B cell (primary cell): Measurements from ENCODE around the gene MAN2A2. TPM values are rescaled to one million over a fixed set of nuclear protein-coding genes. Genes with fewer than 3 reads are reported as not detected.

Experiments
- ATAC-seq: fragments of 200-7000 bp; cut with Tn5 transposase; one replicate; pipeline ENCODE4 v1.10.0; 2021; ENCODE audit warnings: low read depth, mild to moderate bottlenecking, moderate number of reproducible peaks, moderate library complexity
- CTCF ChIA-PET: fragments of 350-600 bp; sonication (Branson Sonifier 250); formaldehyde crosslinking; loops from one replicate; lab custom pipeline; 2021; ENCODE audit warnings: antibody characterized with exemption, inconsistent platforms; lab: Charles Lee
- POLR2A ChIA-PET: fragments of 350-600 bp; sonication (Branson Sonifier 250); formaldehyde crosslinking; loops from one replicate; lab custom pipeline; 2021; ENCODE audit warnings: antibody characterized with exemption; lab: Charles Lee
- DNase-seq: peaks from one replicate; pipeline ENCODE4 v3.0.0; 2013
- H2AFZ ChIP-seq: 2 replicates; pipeline ENCODE4 v1.6.1; 2012; ENCODE audit warnings: mild to moderate bottlenecking, low read depth, low read length; ENCODE audit not compliant: insufficient read depth, poor library complexity, severe bottlenecking
- H3K27ac ChIP-seq, 2 donors: 1 replicate in 1 of 2; 2 replicates in 1 of 2; pipeline ENCODE4 v1.5.1; 2012 to 2013; ENCODE audit warnings: low read length in 2 of 2, mild to moderate bottlenecking in 2 of 2, moderate library complexity in 1 of 2
- H3K27me3 ChIP-seq, 4 experiments: fragments of 200-600 bp in 1 of 4; sonication (generic) in 1 of 4; replicated peaks in 1 of 4; 1 replicate in 2 of 4; 2 replicates in 2 of 4; pipeline versions ENCODE4 v1.6.1 to v1.7.0; 2013 to 2016; ENCODE audit warnings: low read length in 3 of 4, mild to moderate bottlenecking in 2 of 4, mixed read lengths in 1 of 4, moderate library complexity in 1 of 4; ENCODE audit not compliant: insufficient read depth in 4 of 4, control insufficient read depth in 3 of 4; ENCODE audit errors: control extremely low read depth in 1 of 4
- H3K36me3 ChIP-seq, 2 experiments: replicated peaks in 1 of 2; 1 replicate in 1 of 2; 2 replicates in 1 of 2; pipeline versions ENCODE4 v1.6.1 to v1.7.1; 2013; ENCODE audit warnings: low read length in 1 of 2; ENCODE audit not compliant: insufficient read depth in 2 of 2, control insufficient read depth in 1 of 2; ENCODE audit errors: control extremely low read depth in 1 of 2, extremely low read depth in 1 of 2
- H3K4me1 ChIP-seq, 2 donors: fragments of 200-600 bp in 1 of 2; sonication (generic) in 1 of 2; 1 replicate in 1 of 2; 2 replicates in 1 of 2; pipeline versions ENCODE4 v1.5.1 to v1.6.1; 2013 to 2017; ENCODE audit warnings: low read length in 2 of 2; ENCODE audit not compliant: control insufficient read depth in 2 of 2, insufficient read depth in 2 of 2
- H3K4me2 ChIP-seq: replicated peaks from 2 replicates; pipeline ENCODE3; 2012; ENCODE audit warnings: mild to moderate bottlenecking, low read depth, low read length; ENCODE audit not compliant: poor library complexity, severe bottlenecking
- H3K4me3 ChIP-seq, 5 experiments: fragments of 200-600 bp in 1 of 5; sonication (generic) in 1 of 5; 1 replicate in 3 of 5; 2 replicates in 2 of 5; pipeline versions ENCODE4 v1.5.1 to v1.7.0; 2011 to 2016; ENCODE audit warnings: low read length in 4 of 5, mild to moderate bottlenecking in 4 of 5, low read depth in 2 of 5, control low read depth in 1 of 5, moderate library complexity in 1 of 5; ENCODE audit not compliant: insufficient read depth in 1 of 5; ENCODE audit errors: control extremely low read depth in 1 of 5, extremely low read depth in 1 of 5
- H3K79me2 ChIP-seq: fragments of 200-600 bp; sonication (generic); one replicate; pipeline ENCODE4 v1.6.0; 2016; ENCODE audit warnings: low read length; ENCODE audit not compliant: control insufficient read depth, insufficient read depth
- H3K9ac ChIP-seq: fragments of 200-600 bp; sonication (generic); 2 replicates; pipeline ENCODE4 v1.6.1; 2017; ENCODE audit warnings: mild to moderate bottlenecking, low read length, moderate library complexity
- H3K9me3 ChIP-seq, 3 donors: one replicate each; pipeline versions ENCODE4 v1.6.1 to v1.7.1; 2013; ENCODE audit warnings: low read length in 2 of 3; ENCODE audit not compliant: control insufficient read depth in 2 of 3, insufficient read depth in 1 of 3; ENCODE audit errors: control extremely low read depth in 1 of 3
- H4K20me1 ChIP-seq: 2 replicates; pipeline ENCODE4 v1.6.0; 2012; ENCODE audit warnings: mild to moderate bottlenecking, low read length; ENCODE audit not compliant: insufficient read depth, control insufficient read depth, poor library complexity, severe bottlenecking
- H3K27ac Mint-ChIP-seq: one replicate; pipeline ENCODE4 v1.8.0; 2021; ENCODE audit warnings: mixed read lengths
- H3K27me3 Mint-ChIP-seq: one replicate; pipeline ENCODE4 v1.8.0; 2021; ENCODE audit warnings: mixed read lengths
- H3K4me1 Mint-ChIP-seq: one replicate; pipeline ENCODE4 v1.8.0; 2021; ENCODE audit warnings: mixed read lengths
- H3K4me3 Mint-ChIP-seq: one replicate; pipeline ENCODE4 v1.8.0; 2021; ENCODE audit warnings: mixed read lengths
- H3K9me3 Mint-ChIP-seq: one replicate; pipeline ENCODE4 v1.8.0; 2022; ENCODE audit warnings: mixed read lengths; ENCODE audit not compliant: insufficient read depth
- EZH2 ChIP-seq: IDR thresholded peaks from 2 replicates; pipeline ENCODE4 v1.6.1; 2012; ENCODE audit warnings: borderline replicate concordance, low read depth, mild to moderate bottlenecking, moderate library complexity, low read length; ENCODE audit not compliant: insufficient read depth, poor library complexity, severe bottlenecking
- WGBS: methylation state at CpG from one replicate; pipeline ENCODE4 v1.1.5; 2013; ENCODE audit warnings: missing lambda C conversion rate; ENCODE audit not compliant: insufficient coverage; 5-methylcytosine and 5-hydroxymethylcytosine counted together
- intact Hi-C: fragments of 100-400 bp; cut with micrococcal nuclease; formaldehyde crosslinking; loops from one replicate; pipeline ENCODE4 v1.10.0; 2022
- polyA plus RNA-seq: library from polyadenylated mRNA; depleted of rRNA; stranded (reverse); fragments of >200 nt; gene quantifications from 2 replicates; pipeline ENCODE4 v1.2.3, GENCODE V29; 2012
- total RNA-seq, 2 donors: library from RNA; stranded (reverse); fragments of 120-200 nt in 1 of 2; gene quantifications; 1 replicate in 1 of 2; 2 replicates in 1 of 2; pipeline versions ENCODE4 v1.2.3 to v1.2.4, GENCODE V29; 2013 to 2022
- TF ChIP-seq, protein P1 (sequence below): fragments of 200-600 bp; IDR thresholded peaks from one replicate; pipeline ENCODE4 v1.8.0; 2022; ENCODE audit warnings: antibody characterized with exemption, mild to moderate bottlenecking

MAN2A2 gene
- total and polyA plus RNA-seq, 2 donors (not counting 1 experiment from before 2014, with no cell fraction given), result 180 to 234 TPM

DNA sequence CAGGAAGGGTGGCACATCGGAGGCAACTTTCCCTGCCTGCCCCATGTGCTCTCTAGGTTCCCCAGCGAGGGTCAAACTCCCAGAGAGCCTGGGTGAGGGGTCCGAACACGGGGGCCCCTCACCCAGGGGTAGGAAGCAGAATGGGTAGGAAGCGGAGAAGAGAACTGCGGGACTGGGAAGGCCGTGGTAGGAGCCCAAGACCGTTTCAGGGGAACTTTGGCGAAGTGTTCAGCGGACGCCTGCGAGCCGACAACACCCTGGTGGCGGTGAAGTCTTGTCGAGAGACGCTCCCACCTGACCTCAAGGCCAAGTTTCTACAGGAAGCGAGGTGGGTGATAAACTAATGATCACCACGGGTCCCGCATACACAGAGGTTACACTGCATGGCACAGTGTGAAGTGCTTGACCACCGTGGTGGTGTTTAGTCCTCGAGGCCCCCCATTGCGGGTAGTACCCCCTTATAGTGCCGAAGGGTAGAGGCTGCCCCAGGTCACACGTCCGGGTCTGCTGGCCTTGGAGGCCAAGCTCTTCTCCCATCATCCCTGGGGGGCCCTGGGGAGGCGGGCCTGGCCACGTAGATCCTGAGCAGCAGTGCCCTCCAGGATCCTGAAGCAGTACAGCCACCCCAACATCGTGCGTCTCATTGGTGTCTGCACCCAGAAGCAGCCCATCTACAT, 10.5 kb upstream of the MAN2A2 start:
- Mint-ChIP-seq H3K9me3 (no peaks in the 10 kb centered on the region), H3K4me3 (no peak overlapping the region), H3K27me3 (no peaks in the 10 kb centered on the region), H3K4me1 (peaks cover 18% of the 10 kb centered on the region), H3K27ac (no peak overlapping the region)
- Histone ChIP-seq H3K27ac (no peak overlapping the region), H3K9ac (no peak overlapping the region), H3K27me3 (no peaks in the 10 kb centered on the region), H4K20me1 (no peaks in the 10 kb centered on the region), H3K79me2 (peaks cover 19% of the 10 kb centered on the region), H3K9me3 (peaks cover 0 to 6% (median 0%) of the 10 kb centered on the region in 3 donors), H3K36me3 (peaks cover 0 to 50% of the 10 kb centered on the region in 2 experiments), H3K4me2 (no peak overlapping the region), H3K4me3 (no peak overlapping the region), H2AFZ (no peak overlapping the region), H3K4me1 (peaks cover 13 to 15% of the 10 kb centered on the region in 2 donors)
- POLR2A ChIA-PET, result interaction anchor here (0.6 kb wide), 1 partner anchor 105 kb away, joined by 3 read pairs; no protein-coding TSS in a partner anchor
- intact Hi-C loops, result no loop called here
- DNase-seq (no peak), ATAC-seq (no peak)
- CTCF ChIA-PET, result interaction anchor here (0.9 to 14.4 kb wide), 4 partner anchors 12 to 245 kb away, joined by 3 to 260 read pairs (median 3); partner anchors contain the start of genes HDDC3 and UNC45A
- 97% methylated on average over 28 of the region's 29 CpGs for WGBS
- TF ChIP-seq EZH2, result no peak
- TF ChIP-seq, protein P1, sequence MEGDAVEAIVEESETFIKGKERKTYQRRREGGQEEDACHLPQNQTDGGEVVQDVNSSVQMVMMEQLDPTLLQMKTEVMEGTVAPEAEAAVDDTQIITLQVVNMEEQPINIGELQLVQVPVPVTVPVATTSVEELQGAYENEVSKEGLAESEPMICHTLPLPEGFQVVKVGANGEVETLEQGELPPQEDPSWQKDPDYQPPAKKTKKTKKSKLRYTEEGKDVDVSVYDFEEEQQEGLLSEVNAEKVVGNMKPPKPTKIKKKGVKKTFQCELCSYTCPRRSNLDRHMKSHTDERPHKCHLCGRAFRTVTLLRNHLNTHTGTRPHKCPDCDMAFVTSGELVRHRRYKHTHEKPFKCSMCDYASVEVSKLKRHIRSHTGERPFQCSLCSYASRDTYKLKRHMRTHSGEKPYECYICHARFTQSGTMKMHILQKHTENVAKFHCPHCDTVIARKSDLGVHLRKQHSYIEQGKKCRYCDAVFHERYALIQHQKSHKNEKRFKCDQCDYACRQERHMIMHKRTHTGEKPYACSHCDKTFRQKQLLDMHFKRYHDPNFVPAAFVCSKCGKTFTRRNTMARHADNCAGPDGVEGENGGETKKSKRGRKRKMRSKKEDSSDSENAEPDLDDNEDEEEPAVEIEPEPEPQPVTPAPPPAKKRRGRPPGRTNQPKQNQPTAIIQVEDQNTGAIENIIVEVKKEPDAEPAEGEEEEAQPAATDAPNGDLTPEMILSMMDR, result no peak
